Stimulated activated CD8-positive, alpha-beta memory T cell treated with anti-CD3 and anti-CD28 coated beads, Interleukin-7, amount 100 ng/mL, for 24 hours (primary cell): Measurements from ENCODE around the gene DENND4C.
"Not testable (repeated sequence)": the region's sequence is repeated elsewhere in the genome, so short reads cannot be mapped to it uniquely, and the experiment has no call there.

Experiments
- DNase-seq: peaks from one replicate; pipeline ENCODE4 v3.0.0-alpha.2; 2020; ENCODE audit warnings: low read depth

Gene DENND4C

GRCh38 chr9:19266778-19267384 is 36.4 kb downstream of the DENND4C start:
- not testable (repeated sequence) for DNase-seq

DNA sequence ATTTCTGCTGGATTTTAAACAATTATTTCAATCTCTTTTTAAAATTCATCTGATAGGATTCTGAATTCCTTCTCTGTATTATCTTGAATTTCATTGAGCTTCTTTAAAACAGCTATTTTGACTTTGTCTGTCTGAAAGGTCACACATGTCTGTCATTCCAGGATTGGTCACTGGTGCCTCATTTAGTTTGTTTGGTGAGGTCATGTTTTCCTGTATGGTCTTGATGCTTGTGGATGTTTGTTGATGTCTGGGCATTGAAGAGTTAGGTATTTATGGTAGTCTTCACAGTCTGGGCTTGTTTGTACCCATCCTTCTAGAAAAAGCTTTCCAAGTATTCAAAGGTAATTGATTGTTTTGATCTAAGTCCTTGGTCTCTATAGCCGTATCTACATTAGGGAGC is 39.1 kb downstream of the DENND4C start:
- DNase-seq: no peak

- DNase-seq: no peak
These were observed 40.0 kb downstream of the DENND4C start for GRCh38 chr9:19270421-19270949.

GRCh38 chr9:19271081-19271480 is 40.6 kb downstream of the DENND4C start:
- no peak for DNase-seq

DNA sequence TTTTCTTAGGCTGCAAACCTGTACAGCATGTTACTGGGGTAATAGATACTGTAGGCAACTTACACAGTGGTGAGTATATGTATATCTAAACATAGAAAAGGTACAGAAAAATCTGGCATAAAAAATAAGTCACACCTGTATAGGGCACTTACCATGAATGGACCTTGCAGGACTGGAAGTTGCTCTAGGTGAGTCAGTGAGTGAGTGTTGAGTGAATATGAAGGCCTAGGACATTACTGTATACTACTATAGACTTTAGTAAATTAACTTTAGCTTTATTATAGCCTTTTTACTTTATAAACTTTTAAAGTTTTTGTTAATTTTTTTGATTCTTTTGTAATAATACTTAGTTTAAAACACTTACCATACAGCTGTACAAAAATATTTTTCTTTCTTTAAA is 51.3 kb downstream of the DENND4C start:
- DNase-seq: no peak

DNA sequence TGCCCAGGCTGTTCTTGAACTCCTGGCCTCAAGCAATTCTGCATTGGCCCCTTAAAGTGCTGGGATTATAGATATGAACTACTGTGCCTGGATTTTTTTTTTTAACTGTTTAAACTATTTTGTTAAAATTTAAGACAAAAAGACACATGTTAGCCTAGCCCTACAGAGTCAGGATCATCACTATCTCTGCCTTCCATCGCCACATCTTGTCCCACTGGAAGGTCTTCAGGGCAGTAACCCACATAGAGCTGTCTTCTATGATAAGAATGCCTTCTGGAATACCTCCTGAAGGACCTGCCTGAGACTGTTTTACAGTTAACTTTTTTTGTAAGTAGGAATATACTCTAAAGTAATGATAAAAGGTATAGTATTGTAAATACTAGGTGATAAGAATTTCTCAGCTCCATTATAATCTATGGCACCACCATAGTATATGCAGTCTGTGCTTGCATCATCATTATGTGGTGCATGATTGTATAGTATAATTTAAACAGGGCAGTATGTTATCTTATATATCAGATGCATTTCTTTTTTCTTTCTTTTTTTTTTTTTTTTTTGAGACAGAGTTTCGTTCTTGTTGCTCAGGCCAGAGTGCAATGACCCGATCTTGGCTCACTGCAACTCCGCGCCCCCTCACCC is 52.7 kb downstream of the DENND4C start:
- DNase-seq: no peak

- no peak for DNase-seq
These were observed 54.2 kb downstream of the DENND4C start for GRCh38 chr9:19284729-19285128.

DNA sequence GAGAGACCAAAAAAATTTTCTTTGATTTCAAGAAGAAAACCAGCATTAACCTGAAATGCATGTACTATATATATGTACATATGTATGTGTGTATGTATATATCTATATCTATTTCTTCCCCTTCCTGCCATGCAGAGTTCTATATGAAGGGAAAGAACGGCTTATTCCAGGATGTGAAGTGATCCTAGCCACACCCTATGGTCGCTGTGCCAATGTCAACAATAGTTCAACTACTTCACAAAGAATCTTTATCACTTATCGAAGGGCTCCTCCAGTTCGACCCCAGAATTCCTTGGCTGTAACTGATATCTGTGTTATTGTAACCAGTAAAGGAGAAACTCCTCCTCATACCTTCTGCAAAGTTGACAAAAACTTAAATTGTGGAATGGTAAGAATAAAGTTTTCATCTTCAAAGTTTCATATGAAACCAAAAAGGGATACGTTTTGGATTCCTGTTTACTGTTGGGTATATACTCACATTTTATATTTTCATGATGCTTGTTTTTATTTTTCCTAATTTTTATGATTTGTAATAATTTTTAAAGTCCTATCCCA is 56.2 kb downstream of the DENND4C start:
- no peak for DNase-seq

DNA sequence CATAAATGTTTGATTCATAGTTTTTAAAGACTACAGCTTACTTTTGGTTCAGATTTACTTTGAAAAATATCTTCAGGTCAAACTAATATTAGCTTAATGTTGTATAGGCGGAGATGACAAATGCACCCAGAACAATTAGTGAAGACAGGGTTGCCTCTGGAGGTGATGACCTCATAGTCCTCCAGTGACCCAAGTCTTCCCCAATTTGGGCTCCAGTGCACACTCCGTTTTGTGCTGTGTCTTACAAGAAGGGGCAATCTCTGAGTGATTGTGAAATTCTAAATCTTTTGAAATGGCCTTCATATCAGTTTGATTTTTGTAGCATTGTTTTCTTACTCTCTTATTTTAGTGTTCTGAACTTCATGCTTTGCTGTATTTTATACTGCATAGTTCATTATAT is 57.6 kb downstream of the DENND4C start:
- no peak for DNase-seq

GRCh38 chr9:19290103-19290502 is 59.6 kb downstream of the DENND4C start:
- DNase-seq: no peak

DNA sequence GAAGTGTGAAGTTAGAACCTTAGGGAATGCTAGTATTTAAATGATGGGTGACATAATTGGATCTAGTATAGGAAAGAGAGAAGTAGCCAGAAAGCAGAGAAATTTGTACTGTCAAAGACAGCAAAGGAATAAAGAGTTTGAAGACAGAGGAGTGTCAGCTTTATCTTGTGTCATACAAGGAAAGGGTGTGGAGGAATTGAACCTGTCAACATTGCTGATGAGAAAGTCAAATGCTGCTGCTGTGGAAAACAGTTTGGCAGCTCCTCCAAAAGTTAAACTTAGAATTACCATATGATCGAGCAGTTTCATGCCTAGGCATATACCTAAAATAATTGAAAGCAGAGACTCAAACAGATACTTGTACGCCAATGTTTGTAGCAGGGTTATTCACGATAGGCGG is 63.7 kb downstream of the DENND4C start:
- no peak for DNase-seq

DNA sequence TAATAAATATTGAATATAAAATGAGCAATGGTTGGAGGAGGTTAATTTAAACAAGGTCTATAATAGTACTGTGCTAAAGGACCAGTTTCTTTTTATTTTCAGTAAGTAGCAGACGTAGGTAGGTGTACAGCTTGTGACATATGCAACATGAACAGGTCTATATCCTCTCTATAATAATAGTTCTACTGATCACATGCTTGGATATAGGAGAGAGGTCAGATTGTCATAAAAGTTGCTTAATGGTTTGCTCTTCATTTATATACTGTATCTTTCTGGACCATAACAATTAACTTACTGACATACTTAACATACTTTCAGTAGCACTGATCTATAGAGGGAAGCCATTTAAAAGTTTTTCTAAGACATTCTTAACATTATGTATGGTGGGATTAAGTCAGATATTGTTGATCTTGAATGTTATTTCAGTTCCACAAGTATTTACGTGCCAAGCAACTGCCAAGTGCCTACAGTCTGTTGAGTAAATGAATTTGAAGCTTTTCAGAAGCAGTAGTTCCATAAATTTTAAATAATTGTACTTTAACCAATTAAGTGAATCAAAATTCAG is 68.0 kb downstream of the DENND4C start:
- DNase-seq: no peak

- no peak for DNase-seq
These were observed 72.7 kb downstream of the DENND4C start for GRCh38 chr9:19303216-19303615.

DNA sequence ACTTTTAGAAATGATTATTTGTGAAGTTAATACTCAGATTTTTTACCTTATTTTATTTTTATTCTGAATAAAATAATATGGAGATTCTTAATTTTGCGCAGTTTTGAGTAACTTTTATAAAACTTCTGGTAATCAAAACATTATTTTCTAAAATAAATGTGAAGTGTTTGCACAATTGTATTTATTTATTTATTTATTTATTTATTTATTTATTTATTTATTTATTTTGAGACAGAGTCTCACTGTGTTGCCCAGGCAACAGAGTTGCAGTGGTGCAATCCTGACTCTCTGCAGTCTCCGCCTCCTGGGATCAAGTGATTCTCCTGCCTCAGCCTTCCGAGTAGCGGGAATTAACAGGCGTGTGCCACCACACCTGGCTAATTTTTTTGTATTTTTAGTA is 76.1 kb downstream of the DENND4C start:
- DNase-seq: no peak

- DNase-seq: no peak
These were observed 79.8 kb downstream of the DENND4C start for GRCh38 chr9:19310246-19310645.

- DNase-seq: no peak
These were observed 83.1 kb downstream of the DENND4C start for GRCh38 chr9:19313573-19313972.

GRCh38 chr9:19320495-19320894 is 90.0 kb downstream of the DENND4C start:
- DNase-seq: no peak

DNA sequence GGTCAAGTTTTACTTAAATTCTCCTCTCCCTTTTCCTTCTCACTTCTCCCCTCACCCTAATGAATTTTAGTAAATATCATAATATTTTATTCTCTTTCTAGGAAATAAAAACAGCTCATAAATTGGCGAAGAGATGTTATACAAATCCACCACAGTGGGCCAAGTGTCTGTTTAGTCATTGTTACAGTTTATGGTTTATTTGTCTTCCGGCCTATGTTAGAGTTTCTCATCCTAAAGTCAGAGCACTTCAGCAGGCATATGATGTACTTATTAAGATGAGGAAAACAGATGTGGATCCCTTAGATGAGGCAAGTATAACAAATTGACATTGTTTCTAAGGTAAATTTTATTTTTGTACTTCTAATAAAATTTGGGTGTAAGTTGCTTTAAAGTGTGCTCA is 101.4 kb downstream of the DENND4C start:
- no peak for DNase-seq

DNA sequence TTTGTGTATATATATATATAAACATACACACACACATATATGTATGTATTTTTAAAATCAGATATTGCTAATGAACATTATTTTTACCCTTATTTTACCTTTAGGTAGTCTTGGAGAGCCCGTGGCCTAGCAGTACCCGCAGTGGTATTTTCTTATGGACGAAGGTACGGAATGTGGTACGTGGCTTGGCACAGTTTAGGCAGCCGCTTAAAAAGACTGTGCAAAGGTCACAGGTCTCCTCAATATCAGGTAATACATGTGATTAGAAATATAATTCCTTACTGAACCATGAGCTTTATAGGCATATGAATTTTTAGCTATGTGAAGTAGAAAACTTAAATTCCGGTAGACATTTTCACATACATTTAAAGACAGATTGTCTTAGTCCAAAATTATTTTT is 105.7 kb downstream of the DENND4C start:
- DNase-seq: no peak

- DNase-seq: no peak
These were observed 112.5 kb downstream of the DENND4C start for GRCh38 chr9:19342947-19343346.

GRCh38 chr9:19358701-19359100 is 128.2 kb downstream of the DENND4C start:
- no peak for DNase-seq

DNA sequence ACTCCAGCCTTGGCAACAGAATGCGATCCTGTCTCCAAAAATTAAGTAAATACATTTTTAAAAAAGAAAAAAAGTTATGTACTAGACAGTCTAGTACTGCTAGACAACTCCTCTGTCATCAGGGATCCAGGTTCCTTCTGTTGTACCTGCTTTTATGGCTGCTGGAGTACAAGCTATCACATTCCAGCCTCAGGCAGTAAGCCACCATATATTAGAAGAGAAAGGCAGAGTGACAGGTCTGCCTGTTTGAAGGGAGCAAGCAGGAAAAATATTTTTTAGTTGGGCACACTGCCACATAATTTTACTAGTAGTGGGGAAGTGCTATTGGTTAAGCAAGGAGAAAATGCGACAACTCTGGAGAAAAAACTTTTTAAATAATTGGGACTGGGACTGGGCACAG is 138.6 kb downstream of the DENND4C start:
- no peak for DNase-seq

DNA sequence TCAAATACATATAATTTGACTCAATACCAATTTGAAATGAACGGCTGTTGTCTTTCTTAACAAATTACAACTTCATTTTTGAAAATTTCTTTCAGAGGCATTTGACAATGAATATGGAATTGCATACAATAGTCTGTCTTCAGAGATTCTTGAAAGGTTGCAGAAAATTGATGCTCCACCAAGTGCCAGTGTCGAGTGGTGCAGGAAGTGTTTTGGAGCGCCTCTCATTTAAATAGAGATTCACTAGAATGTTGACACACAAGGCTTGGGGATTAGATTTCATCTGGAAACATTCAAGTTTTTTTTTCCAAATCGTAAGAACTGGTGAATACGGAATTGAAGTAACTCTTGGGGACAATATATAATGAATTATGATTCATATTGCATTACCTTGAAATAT is 141.4 kb downstream of the DENND4C start:
- no peak for DNase-seq
